ENCODE data around the gene EID3.
"Not testable (repeated sequence)": the region's sequence is repeated elsewhere in the genome, so short reads cannot be mapped to it uniquely, and the experiment has no call there.

EID3 gene

GRCh38 chr12:104303538-104304151 lies at the start of gene EID3:
Gene EID3 (plus strand): TSS chr12:104303739. CDS start chr12:104303935, 196 bp downstream.
- no peak for DNase-seq

GRCh38 chr12:104257913-104258472 lies 45.5 kb upstream of the EID3 start:
- DNase-seq, result no peak

GRCh38 chr12:104258476-104259067 lies 45.0 kb upstream of the EID3 start:
- no peak for DNase-seq

GRCh38 chr12:104263026-104263425 lies 40.5 kb upstream of the EID3 start:
- DNase-seq, result no peak

- DNase-seq, result peak; percentile 40
Measured at GRCh38 chr12:104263580-104264358, 39.8 kb upstream of the EID3 start.

GRCh38 chr12:104265436-104265835 lies 38.1 kb upstream of the EID3 start:
- DNase-seq, result not testable (repeated sequence)

GRCh38 chr12:104272938-104273337 lies 30.6 kb upstream of the EID3 start:
- no peak for DNase-seq

GRCh38 chr12:104273503-104273902 lies 30.0 kb upstream of the EID3 start:
- no peak for DNase-seq

GRCh38 chr12:104274811-104275210 lies 28.7 kb upstream of the EID3 start:
- no peak for DNase-seq

GRCh38 chr12:104275689-104276088 lies 27.9 kb upstream of the EID3 start:
- DNase-seq, result no peak

- DNase-seq, result no peak
Measured at GRCh38 chr12:104276273-104277131, 27.0 kb upstream of the EID3 start.

- peak; percentile 37 for DNase-seq
Measured at GRCh38 chr12:104279164-104279563, 24.4 kb upstream of the EID3 start.

- no peak for DNase-seq
Measured at GRCh38 chr12:104280111-104280510, 23.4 kb upstream of the EID3 start.

GRCh38 chr12:104280717-104281458 lies 22.7 kb upstream of the EID3 start:
- no peak for DNase-seq

- no peak for DNase-seq
Measured at GRCh38 chr12:104281636-104282035, 21.9 kb upstream of the EID3 start.

GRCh38 chr12:104282109-104282508 lies 21.4 kb upstream of the EID3 start:
- no peak for DNase-seq

- no peak for DNase-seq
Measured at GRCh38 chr12:104285740-104286515, 17.6 kb upstream of the EID3 start.

- peak; percentile 95 for DNase-seq
Measured at GRCh38 chr12:104286516-104287482, 16.7 kb upstream of the EID3 start.

- peak; percentile 91 for DNase-seq
Measured at GRCh38 chr12:104288635-104289274, 14.8 kb upstream of the EID3 start.

Data from NCI-H146 (cell line).